ENCODE results near the gene AQP1.

The AQP1 gene

DNA sequence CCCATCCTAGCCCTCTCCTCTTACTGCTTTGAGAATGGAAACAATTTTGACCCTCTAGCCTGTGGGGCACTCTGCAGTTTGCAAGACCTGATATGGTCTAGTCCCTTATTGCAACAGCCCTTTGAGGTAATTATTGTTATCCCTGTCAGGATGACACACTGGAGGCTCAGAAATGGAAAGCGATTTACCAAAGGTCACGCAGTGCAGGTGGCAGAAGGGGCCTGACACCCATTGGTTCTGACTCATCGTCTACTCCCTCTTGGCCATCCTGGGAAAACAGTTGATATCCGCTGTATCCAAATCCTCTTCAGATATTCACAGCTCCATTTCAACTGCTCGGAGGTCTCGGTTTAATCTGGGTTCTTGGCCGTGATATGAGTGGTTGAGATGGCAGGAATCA lies 44.7 kb upstream of the AQP1 start:
- H3K36me3 Mint-ChIP-seq (ENCODE audit: low read depth): no peaks in the 10 kb centered on the region
- no peaks in the 10 kb centered on the region for H3K27me3 Mint-ChIP-seq (ENCODE audit: low read depth)
- no peak overlapping the region for H3K4me3 Mint-ChIP-seq
- no peaks in the 10 kb centered on the region for H3K9me3 Mint-ChIP-seq
- TF ChIP-seq, protein P1, sequence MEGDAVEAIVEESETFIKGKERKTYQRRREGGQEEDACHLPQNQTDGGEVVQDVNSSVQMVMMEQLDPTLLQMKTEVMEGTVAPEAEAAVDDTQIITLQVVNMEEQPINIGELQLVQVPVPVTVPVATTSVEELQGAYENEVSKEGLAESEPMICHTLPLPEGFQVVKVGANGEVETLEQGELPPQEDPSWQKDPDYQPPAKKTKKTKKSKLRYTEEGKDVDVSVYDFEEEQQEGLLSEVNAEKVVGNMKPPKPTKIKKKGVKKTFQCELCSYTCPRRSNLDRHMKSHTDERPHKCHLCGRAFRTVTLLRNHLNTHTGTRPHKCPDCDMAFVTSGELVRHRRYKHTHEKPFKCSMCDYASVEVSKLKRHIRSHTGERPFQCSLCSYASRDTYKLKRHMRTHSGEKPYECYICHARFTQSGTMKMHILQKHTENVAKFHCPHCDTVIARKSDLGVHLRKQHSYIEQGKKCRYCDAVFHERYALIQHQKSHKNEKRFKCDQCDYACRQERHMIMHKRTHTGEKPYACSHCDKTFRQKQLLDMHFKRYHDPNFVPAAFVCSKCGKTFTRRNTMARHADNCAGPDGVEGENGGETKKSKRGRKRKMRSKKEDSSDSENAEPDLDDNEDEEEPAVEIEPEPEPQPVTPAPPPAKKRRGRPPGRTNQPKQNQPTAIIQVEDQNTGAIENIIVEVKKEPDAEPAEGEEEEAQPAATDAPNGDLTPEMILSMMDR (IDR thresholded peaks at IDR 0.05; ENCODE audit: unreplicated experiment in 3 of 3): no peak
- H3K4me1 Mint-ChIP-seq: peaks cover 35% of the 10 kb centered on the region
- peak overlapping the region in 2 of 3 experiments; percentile 37 to 63 for H3K27ac Mint-ChIP-seq

DNA sequence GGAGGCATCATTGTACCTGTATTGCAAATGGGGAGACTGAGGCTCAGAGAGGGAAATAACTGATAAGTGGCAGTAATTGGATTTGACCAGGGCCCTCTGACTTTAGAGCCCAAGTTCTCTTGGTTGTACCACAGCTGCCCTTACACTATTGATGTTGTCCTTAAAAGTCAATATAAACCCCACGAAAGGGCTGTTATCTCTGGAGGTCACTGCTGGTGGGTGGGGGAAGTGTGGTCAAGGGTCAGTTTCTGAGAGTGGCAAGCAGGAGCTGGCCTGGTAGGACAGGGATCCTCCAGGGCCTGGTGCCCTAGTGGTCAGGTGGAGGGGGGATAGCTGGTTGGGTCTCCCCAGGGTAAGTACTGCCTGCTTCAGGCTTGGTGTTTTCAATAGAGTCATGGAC lies 44.2 kb upstream of the AQP1 start:
- Mint-ChIP-seq H3K4me3 (no peak overlapping the region), H3K9me3 (no peaks in the 10 kb centered on the region), H3K27me3 (ENCODE audit: low read depth) (no peaks in the 10 kb centered on the region), H3K27ac (peak overlapping the region in 2 of 3 experiments; percentile 9 to 37), H3K4me1 (peaks cover 35% of the 10 kb centered on the region), H3K36me3 (ENCODE audit: low read depth) (no peaks in the 10 kb centered on the region)
- TF ChIP-seq, protein P1 (IDR thresholded peaks at IDR 0.05; ENCODE audit: unreplicated experiment in 3 of 3): no peak

DNA sequence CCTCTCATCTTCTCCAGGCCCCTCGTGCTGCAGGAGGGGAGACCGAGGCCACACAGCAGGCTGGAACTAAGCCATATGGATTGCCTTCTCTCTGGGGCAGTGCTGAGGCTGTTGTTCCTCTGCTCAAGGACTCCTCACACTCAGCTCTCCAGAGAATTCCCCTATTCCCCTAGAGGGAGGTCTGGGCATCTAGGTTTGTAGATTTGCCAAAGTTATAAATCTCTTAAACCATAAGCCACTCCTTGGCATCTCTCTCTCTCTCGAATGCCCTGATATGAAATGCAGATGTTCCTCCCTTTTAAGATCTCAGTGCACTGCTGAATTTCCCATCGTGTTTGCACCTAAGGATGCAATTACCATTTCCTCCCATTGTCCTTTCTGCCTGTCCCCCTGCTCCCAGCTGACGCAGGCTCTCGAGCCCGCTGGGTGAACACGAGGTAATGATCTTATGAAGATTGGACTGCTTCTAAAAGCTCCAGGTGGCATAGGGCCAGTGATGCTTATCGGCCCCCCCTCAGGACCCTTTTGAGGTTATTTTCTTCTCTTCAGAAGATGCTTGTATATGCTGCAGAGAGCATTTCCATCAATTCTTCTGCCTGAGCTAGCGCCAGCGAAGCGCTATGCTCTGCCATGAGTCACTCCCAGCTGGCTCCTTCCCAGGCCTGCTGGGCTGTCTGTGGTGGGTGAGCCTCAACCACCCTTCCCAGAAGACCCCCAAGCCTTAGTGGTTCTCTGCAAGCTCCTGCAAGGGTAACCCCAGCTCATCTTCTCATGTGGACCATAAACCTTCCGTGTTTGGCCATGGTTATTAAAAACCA lies 41.6 kb upstream of the AQP1 start:
- TF ChIP-seq, protein P1 (IDR thresholded peaks at IDR 0.05; ENCODE audit: unreplicated experiment in 3 of 3): no peak
- H3K9me3 Mint-ChIP-seq: no peaks in the 10 kb centered on the region
- H3K27ac Mint-ChIP-seq: peak overlapping the region in 1 of 3 experiments; percentile 32
- peaks cover 6% of the 10 kb centered on the region for H3K36me3 Mint-ChIP-seq (ENCODE audit: low read depth)
- no peak overlapping the region for H3K4me3 Mint-ChIP-seq
- no peaks in the 10 kb centered on the region for H3K27me3 Mint-ChIP-seq (ENCODE audit: low read depth)
- peaks cover 20% of the 10 kb centered on the region for H3K4me1 Mint-ChIP-seq

DNA sequence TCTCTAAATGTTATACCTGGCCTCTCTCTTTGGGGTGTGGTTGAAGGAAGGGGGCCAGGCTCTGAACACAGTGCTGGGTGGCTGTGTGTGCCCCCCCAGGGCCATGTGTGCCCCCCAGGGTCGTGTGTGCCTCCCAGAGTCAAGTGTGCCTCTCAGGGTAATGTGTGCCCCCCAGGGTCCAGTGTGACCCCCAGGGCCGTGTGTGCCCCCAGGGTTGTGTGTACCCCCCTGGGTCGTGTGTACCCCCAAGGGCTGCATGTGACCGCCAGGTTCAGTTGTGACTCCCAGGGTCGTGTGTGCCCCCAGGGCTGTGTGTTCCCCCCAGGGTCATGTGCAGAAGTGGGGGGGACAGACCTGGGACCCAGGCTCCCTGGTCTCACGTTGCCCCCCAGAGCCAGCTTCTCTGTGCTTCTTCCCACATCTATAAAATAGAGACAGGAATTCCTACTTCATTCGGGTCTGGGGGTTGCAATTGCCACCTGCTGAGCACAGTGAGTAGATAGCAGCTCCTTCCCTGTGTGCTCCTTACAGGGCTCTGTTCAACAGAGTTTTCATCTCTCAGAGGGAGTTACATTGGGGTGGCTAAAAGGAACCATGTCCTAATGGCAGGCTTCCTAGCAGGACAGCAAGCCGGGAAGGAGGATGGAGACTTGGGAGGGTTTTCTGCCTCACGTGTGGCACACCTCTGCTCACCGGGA lies 40.7 kb upstream of the AQP1 start:
- H3K4me3 Mint-ChIP-seq: no peak overlapping the region
- no peaks in the 10 kb centered on the region for H3K27me3 Mint-ChIP-seq (ENCODE audit: low read depth)
- no peak overlapping the region for H3K27ac Mint-ChIP-seq
- peaks cover 2% of the 10 kb centered on the region for H3K9me3 Mint-ChIP-seq
- TF ChIP-seq, protein P1 (IDR thresholded peaks at IDR 0.05; ENCODE audit: unreplicated experiment in 3 of 3): no peak
- H3K36me3 Mint-ChIP-seq (ENCODE audit: low read depth): peaks cover 15% of the 10 kb centered on the region
- peaks cover 20% of the 10 kb centered on the region for H3K4me1 Mint-ChIP-seq

DNA sequence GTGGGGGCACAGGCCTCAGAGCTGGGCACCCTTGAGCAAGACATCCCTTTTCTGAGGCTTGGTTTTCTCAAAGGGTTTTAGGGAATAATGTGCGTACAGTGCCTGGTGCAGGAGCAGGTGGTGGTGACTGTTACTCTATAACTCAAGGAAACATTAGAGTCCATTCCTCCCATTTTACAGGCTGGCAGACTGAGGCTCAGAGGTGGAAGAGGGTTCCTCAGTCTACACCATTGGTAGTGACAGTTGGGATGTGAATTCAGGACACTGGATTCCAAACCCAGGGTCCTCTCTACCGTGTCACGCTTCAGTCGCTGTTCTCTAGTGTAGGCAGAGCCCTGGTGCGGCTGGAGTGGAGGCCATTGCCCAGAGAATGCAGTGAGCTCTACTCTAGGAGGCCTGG lies 40.0 kb upstream of the AQP1 start:
- Mint-ChIP-seq H3K36me3 (ENCODE audit: low read depth) (peaks cover 18% of the 10 kb centered on the region), H3K4me3 (no peak overlapping the region), H3K27me3 (ENCODE audit: low read depth) (no peaks in the 10 kb centered on the region), H3K4me1 (peaks cover 16% of the 10 kb centered on the region), H3K9me3 (peaks cover 2% of the 10 kb centered on the region), H3K27ac (no peak overlapping the region)
- TF ChIP-seq, protein P1 (IDR thresholded peaks at IDR 0.05; ENCODE audit: unreplicated experiment in 3 of 3): no peak
